H1 (cell line): ENCODE measurements around the gene PLCB1.

ENCODE experiments used
- EP300 ChIP-seq, 2 experiments: IDR thresholded peaks; 1 replicate in 1 of 2; 2 replicates in 1 of 2; pipeline ENCODE4 v1.6.1; 2011 to 2012; ENCODE audit warnings: low read depth in 2 of 2, low read length in 2 of 2, mild to moderate bottlenecking in 2 of 2, borderline replicate concordance in 1 of 2, inconsistent platforms in 1 of 2, moderate library complexity in 1 of 2
- EZH2 ChIP-seq: fragments of 200-600 bp; sonication (generic); IDR thresholded peaks from 2 replicates; pipeline ENCODE4 v1.7.1; 2012; ENCODE audit warnings: low read depth, mild to moderate bottlenecking, moderate library complexity, low read length, inconsistent platforms; ENCODE audit not compliant: severe bottlenecking
- TCF12 ChIP-seq: IDR thresholded peaks from 2 replicates; pipeline ENCODE4 v1.6.1; 2011; ENCODE audit warnings: low read depth, mild to moderate bottlenecking, low read length

- TF ChIP-seq EP300 (IDR thresholded peaks at IDR 0.05; ENCODE audit: borderline replicate concordance in 1 of 2, low read depth in 2 of 2, low read length in 2 of 2) (no peak), EZH2 (no peak), TCF12 (no peak)
These were observed 484.7 kb downstream of the PLCB1 start for GRCh38 chr20:8616792-8617191.
